ENCODE measurements around the gene KIF26B.

DNA sequence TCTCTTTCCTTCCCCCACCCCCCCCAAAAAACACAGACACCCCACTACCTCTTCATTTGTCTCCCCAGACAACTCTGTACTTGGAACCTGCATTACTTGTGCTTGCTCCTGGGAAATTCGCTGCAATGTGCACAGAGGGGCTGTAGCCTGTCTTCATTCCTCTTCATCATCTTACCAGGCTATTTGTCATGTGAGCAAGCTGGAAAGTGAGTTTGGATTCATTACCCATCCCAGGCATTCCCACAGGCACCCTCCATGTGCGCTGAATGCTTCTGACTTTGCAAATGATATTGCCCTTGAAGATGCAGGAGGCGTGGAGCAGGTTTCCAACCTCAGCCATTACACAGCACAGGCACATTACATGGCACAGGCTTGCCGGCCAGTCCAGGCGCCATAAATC is 494.9 kb downstream of the KIF26B start:
- TF ChIP-seq, protein P1, sequence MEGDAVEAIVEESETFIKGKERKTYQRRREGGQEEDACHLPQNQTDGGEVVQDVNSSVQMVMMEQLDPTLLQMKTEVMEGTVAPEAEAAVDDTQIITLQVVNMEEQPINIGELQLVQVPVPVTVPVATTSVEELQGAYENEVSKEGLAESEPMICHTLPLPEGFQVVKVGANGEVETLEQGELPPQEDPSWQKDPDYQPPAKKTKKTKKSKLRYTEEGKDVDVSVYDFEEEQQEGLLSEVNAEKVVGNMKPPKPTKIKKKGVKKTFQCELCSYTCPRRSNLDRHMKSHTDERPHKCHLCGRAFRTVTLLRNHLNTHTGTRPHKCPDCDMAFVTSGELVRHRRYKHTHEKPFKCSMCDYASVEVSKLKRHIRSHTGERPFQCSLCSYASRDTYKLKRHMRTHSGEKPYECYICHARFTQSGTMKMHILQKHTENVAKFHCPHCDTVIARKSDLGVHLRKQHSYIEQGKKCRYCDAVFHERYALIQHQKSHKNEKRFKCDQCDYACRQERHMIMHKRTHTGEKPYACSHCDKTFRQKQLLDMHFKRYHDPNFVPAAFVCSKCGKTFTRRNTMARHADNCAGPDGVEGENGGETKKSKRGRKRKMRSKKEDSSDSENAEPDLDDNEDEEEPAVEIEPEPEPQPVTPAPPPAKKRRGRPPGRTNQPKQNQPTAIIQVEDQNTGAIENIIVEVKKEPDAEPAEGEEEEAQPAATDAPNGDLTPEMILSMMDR (IDR thresholded peaks at IDR 0.05): no peak
- TF ChIP-seq POLR2A (IDR thresholded peaks at IDR 0.05): no peak
- TF ChIP-seq EP300 (IDR thresholded peaks at IDR 0.05): no peak
- TF ChIP-seq POLR2AphosphoS5 (IDR thresholded peaks at IDR 0.05): no peak

Data from stomach (tissue), 4 donors.